ENCODE results near the gene C1QL4. TPM values are rescaled to one million over a fixed set of nuclear protein-coding genes. Genes with fewer than 3 reads are reported as not detected.

Gene C1QL4
- total and polyA plus RNA-seq, 2 donors (not counting 1 experiment from before 2014, with no cell fraction given) = not detected

GRCh38 chr12:49323524-49324097 lies 13.4 kb downstream of the C1QL4 start:
- TF ChIP-seq CTCF (IDR thresholded peaks at IDR 0.05) = no peak
- TF ChIP-seq EZH2 (IDR thresholded peaks at IDR 0.05; ENCODE audit: borderline replicate concordance, insufficient read depth, low read depth, low read length, poor library complexity, severe bottlenecking) = no peak
- Mint-ChIP-seq H3K9me3 (ENCODE audit: insufficient read depth) (no peaks in the 10 kb centered on the region), H3K4me1 (peaks cover 23% of the 10 kb centered on the region), H3K27me3 (no peaks in the 10 kb centered on the region), H3K27ac (peak overlapping the region; percentile 85), H3K4me3 (peak overlapping the region; percentile 99)
- no peak for DNase-seq
- intact Hi-C loops (cut with micrococcal nuclease) = loop anchor here (1.0 to 2.0 kb wide), 4 partner anchors 44 to 471 kb away; partner anchors contain the start of genes DDX23, SPATS2, TMBIM6 and TUBA1C
- CTCF ChIA-PET = interaction anchor here (1.2 to 3.5 kb wide), 9 partner anchors 8 to 191 kb away, joined by 3 to 20 read pairs (median 12); partner anchors contain the start of genes C1QL4, DNAJC22 and PRPH
- H3K4me2 ChIP-seq (replicated peaks; ENCODE audit: low read depth, low read length, poor library complexity, severe bottlenecking) = peak overlapping the region; percentile 95
- H3K4me1 ChIP-seq (ENCODE audit: control insufficient read depth in 2 of 2, insufficient read depth in 2 of 2, low read length in 2 of 2) = peaks cover 12 to 18% of the 10 kb centered on the region in 2 donors
- ATAC-seq (ENCODE audit: low read depth) = no peak
- H3K4me3 ChIP-seq (ENCODE audit: control extremely low read depth in 1 of 5, extremely low read depth in 1 of 5, insufficient read depth in 1 of 5, low read depth in 2 of 5, low read length in 4 of 5) = peak overlapping the region; percentile 66 to 85 (median 70)
- peak overlapping the region; percentile 71 for H3K9ac ChIP-seq (ENCODE audit: low read length)
- H4K20me1 ChIP-seq (ENCODE audit: control insufficient read depth, insufficient read depth, low read length, poor library complexity, severe bottlenecking) = no peaks in the 10 kb centered on the region
- H3K27me3 ChIP-seq (replicated peaks in 1 of 4; ENCODE audit: control extremely low read depth in 1 of 4, control insufficient read depth in 3 of 4, insufficient read depth in 4 of 4, low read length in 3 of 4) = no peaks in the 10 kb centered on the region
- POLR2A ChIA-PET = interaction anchor here (0.6 to 1.5 kb wide), 7 partner anchors 8 to 300 kb away, joined by 3 to 9 read pairs (median 4); partner anchors contain the start of genes DNAJC22, MCRS1 and PRPF40B
- H2AFZ ChIP-seq (ENCODE audit: insufficient read depth, low read depth, low read length, poor library complexity, severe bottlenecking) = peak overlapping the region; percentile 98
- peaks cover 0 to 3% (median 0%) of the 10 kb centered on the region in 3 donors for H3K9me3 ChIP-seq (ENCODE audit: control extremely low read depth in 1 of 3, control insufficient read depth in 2 of 3, insufficient read depth in 1 of 3, low read length in 2 of 3)
- peaks cover 6% of the 10 kb centered on the region for H3K79me2 ChIP-seq (ENCODE audit: control insufficient read depth, insufficient read depth, low read length)
- WGBS (ENCODE audit: insufficient coverage) = 12% methylated on average over 14 of the region's 19 CpGs
- peak overlapping the region in 1 of 2 donors; percentile 51 for H3K27ac ChIP-seq (ENCODE audit: low read length in 2 of 2)
- H3K36me3 ChIP-seq (replicated peaks in 1 of 2; ENCODE audit: control extremely low read depth in 1 of 2, control insufficient read depth in 1 of 2, extremely low read depth in 1 of 2, insufficient read depth in 2 of 2, low read length in 1 of 2) = no peaks in the 10 kb centered on the region
